B cell (primary cell): ENCODE data around the gene SAMD4B.

Experiments used
- EZH2 ChIP-seq: IDR thresholded peaks from 2 replicates; pipeline ENCODE4 v1.6.1; 2012; ENCODE audit warnings: borderline replicate concordance, low read depth, mild to moderate bottlenecking, moderate library complexity, low read length; ENCODE audit not compliant: insufficient read depth, poor library complexity, severe bottlenecking
- TF ChIP-seq, protein P1 (sequence below): fragments of 200-600 bp; IDR thresholded peaks from one replicate; pipeline ENCODE4 v1.8.0; 2022; ENCODE audit warnings: antibody characterized with exemption, mild to moderate bottlenecking

DNA sequence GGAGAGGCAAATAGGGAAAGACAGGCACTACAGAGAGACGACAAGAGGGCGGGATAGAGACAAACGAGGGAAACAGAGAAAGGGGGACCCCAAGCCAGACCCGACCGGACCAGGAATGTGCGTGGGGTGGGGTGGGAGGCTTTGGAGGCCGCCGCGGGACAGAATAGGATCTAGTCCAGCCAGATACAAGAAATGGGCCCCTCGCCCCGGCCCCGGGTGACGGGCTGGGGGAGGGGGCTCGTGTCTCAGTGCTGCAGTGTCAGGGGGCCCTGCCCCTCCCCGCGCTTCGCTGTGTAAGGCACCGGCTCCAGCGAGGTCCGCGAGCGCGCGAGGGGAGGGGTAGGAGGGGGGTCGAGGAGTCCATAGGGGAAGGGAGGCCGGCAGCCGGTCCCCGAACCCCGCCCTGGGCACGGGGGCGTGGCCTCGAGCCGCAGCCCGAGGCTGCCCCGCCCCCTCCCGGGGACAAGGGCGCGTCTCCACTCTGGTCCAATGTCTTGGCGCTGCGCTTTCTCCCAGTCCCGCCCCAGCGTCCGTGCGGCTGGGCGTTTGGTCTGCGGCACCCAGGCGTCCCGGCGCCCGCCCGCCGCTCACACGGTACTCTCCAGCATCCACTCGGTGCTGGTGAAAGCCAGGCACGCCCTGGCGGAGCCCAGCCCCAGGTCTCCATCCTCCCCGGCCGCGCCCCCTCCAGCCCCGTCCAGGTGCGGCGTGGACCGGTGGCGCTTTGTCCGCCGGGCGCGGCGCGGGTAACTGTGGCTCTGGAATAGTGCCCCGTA lies 35.0 kb upstream of the SAMD4B start:
- TF ChIP-seq, protein P1, sequence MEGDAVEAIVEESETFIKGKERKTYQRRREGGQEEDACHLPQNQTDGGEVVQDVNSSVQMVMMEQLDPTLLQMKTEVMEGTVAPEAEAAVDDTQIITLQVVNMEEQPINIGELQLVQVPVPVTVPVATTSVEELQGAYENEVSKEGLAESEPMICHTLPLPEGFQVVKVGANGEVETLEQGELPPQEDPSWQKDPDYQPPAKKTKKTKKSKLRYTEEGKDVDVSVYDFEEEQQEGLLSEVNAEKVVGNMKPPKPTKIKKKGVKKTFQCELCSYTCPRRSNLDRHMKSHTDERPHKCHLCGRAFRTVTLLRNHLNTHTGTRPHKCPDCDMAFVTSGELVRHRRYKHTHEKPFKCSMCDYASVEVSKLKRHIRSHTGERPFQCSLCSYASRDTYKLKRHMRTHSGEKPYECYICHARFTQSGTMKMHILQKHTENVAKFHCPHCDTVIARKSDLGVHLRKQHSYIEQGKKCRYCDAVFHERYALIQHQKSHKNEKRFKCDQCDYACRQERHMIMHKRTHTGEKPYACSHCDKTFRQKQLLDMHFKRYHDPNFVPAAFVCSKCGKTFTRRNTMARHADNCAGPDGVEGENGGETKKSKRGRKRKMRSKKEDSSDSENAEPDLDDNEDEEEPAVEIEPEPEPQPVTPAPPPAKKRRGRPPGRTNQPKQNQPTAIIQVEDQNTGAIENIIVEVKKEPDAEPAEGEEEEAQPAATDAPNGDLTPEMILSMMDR, result no peak
- TF ChIP-seq EZH2, result no peak
